PFSK-1 (cell line): Measurements from ENCODE around the gene PEX11G.

ENCODE experiments used
- POLR2AphosphoS5 ChIP-seq: IDR thresholded peaks from 2 replicates; pipeline ENCODE4 v1.6.1; 2012; ENCODE audit warnings: low read depth, mild to moderate bottlenecking, control low read depth, low read length, moderate library complexity
- TAF1 ChIP-seq: IDR thresholded peaks from 2 replicates; pipeline ENCODE4 v1.6.1; 2012; ENCODE audit warnings: low read length, control low read depth, borderline replicate concordance; ENCODE audit not compliant: insufficient read depth

DNA sequence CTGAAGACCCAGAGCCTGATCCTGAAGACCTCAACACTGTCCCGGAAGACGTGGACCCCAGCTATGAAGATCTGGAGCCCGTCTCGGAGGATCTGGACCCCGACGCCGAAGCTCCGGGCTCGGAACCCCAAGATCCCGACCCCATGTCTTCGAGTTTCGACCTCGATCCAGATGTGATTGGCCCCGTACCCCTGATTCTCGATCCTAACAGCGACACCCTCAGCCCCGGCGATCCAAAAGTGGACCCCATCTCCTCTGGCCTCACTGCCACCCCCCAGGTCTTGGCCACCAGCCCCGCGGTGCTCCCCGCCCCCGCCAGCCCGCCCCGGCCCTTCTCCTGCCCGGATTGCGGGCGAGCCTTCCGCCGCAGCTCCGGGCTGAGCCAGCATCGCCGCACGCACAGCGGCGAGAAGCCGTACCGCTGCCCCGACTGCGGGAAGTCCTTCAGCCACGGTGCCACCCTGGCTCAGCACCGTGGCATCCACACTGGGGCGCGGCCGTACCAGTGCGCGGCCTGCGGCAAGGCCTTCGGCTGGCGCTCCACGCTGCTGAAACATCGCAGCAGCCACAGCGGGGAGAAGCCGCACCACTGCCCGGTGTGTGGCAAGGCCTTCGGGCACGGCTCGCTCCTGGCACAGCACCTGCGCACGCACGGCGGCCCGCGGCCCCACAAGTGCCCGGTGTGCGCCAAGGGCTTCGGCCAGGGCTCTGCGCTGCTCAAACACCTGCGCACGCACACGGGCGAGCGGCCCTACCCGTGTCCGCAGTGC, 30.7 kb upstream of the PEX11G start:
- no peak for TF ChIP-seq TAF1
- TF ChIP-seq POLR2AphosphoS5: no peak
